ENCODE data around the gene TMEM30A. TPM values are rescaled to one million over a fixed set of nuclear protein-coding genes. Genes with fewer than 3 reads are reported as not detected.
A peak's percentile ranks its signal among the peaks of the same experiment; 100 is the strongest.

The TMEM30A gene
- 112 and 127 TPM in 2 replicates for total RNA-seq
- long read RNA-seq, full-length matches to known transcripts, result 348 of 428 reads
- long read RNA-seq, partial matches to known transcripts, result 45 of 428 reads
- long read RNA-seq, other reads (novel, unspliced or antisense), result 35 of 428 reads

DNA sequence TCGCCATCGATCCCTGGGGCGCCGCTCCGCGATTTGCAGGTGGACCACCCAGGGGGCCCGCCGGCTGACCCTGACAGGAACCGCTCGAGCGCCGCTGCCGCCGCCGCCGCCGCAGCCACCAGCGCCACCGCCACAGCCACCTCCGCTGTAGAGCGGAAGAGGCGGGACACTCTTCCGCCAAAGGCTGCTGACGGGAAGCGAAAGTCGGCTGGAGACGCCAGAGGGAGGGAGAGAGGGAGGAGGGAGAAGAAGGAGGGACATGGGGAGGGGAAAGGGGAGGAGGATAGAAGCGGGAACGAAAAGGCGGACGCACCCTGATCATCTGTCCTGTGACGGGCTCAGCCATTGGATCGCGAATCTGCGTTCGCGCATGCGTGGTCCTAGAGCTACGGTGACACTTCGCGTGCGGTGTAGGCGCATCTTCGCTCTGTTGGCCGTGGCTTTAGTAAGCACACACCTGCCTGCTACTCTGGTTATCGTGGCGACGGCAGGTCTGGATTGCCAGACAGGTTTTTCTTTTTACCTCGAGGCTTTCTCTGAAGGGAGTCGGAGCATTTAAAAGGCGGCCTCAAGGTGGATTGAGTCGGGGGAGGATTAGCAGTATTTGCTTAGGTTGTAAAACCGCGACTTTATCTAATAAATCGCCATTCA is at the start of gene TMEM30A:
Gene TMEM30A, minus strand, starts transcription at position 161 of the 651 bp plus-strand sequence. Its CDS starts 154 bp downstream, at position 7.
- Mint-ChIP-seq H3K36me3 (ENCODE audit: unreplicated experiment) (no peaks in the 10 kb centered on the region), H3K9me3 (ENCODE audit: unreplicated experiment) (no peaks in the 10 kb centered on the region), H3K27me3 (ENCODE audit: unreplicated experiment) (no peaks in the 10 kb centered on the region), H3K4me1 (ENCODE audit: unreplicated experiment) (peaks cover 26% of the 10 kb centered on the region), H3K4me3 (ENCODE audit: unreplicated experiment) (no peak within 1 kb of the TSS), H3K27ac (ENCODE audit: unreplicated experiment) (no peak within 1 kb of the TSS)
- TF ChIP-seq, protein P1, sequence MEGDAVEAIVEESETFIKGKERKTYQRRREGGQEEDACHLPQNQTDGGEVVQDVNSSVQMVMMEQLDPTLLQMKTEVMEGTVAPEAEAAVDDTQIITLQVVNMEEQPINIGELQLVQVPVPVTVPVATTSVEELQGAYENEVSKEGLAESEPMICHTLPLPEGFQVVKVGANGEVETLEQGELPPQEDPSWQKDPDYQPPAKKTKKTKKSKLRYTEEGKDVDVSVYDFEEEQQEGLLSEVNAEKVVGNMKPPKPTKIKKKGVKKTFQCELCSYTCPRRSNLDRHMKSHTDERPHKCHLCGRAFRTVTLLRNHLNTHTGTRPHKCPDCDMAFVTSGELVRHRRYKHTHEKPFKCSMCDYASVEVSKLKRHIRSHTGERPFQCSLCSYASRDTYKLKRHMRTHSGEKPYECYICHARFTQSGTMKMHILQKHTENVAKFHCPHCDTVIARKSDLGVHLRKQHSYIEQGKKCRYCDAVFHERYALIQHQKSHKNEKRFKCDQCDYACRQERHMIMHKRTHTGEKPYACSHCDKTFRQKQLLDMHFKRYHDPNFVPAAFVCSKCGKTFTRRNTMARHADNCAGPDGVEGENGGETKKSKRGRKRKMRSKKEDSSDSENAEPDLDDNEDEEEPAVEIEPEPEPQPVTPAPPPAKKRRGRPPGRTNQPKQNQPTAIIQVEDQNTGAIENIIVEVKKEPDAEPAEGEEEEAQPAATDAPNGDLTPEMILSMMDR (IDR thresholded peaks at IDR 0.05), result no peak
- peak; percentile 99 for DNase-seq (ENCODE audit: extremely low spot score, unreplicated experiment)

DNA sequence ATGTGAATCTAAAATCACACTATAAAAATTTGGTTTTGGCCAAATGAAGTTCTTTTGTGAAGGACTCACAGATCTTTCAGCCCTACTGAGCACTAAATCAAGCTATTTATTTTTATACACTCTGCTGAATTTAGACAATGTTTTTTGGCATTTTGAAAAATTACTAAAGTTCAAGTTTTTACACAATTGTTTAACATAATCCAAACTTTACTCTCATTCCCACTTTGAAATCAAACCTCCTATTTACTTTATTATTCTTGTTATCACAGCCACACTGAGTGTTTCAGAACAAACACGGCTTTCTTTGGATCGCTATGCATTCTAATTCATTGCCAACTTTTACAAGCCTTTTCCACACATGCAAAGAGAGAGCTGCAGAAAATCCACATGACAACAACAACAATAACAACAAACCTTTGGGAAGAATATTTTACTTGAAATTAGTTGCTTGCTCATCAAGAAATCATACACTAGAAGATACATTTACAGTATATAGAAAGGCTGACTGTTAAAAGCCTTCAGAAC is 49.1 kb upstream of the TMEM30A start:
- Mint-ChIP-seq H3K27me3 (ENCODE audit: unreplicated experiment) (peaks cover 8% of the 10 kb centered on the region), H3K27ac (ENCODE audit: unreplicated experiment) (no peak overlapping the region), H3K9me3 (ENCODE audit: unreplicated experiment) (peaks cover 5% of the 10 kb centered on the region), H3K4me1 (ENCODE audit: unreplicated experiment) (no peaks in the 10 kb centered on the region), H3K4me3 (ENCODE audit: unreplicated experiment) (no peak overlapping the region), H3K36me3 (ENCODE audit: unreplicated experiment) (no peaks in the 10 kb centered on the region)
- TF ChIP-seq, protein P1 (IDR thresholded peaks at IDR 0.05), result no peak
- DNase-seq (ENCODE audit: extremely low spot score, unreplicated experiment), result no peak

DNA sequence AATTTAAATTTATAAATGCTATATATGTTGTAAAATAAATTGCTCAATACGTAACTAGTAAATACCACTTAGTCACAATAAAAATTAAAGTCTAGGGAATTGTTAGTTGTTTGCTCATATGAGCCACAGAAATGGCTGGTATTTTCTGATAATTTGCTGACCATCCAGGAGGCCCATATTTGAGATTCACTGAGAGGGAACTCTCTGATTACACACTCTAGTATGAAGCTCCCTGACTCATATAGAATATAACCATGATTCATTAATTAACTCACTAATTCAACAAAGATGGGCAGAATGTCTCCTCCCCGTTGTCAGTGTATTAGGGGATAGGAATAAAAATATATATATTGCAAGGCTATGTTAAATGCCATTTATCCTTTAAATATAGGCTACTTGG is 46.6 kb upstream of the TMEM30A start:
- Mint-ChIP-seq H3K27ac (ENCODE audit: unreplicated experiment) (no peak overlapping the region), H3K36me3 (ENCODE audit: unreplicated experiment) (no peaks in the 10 kb centered on the region), H3K4me1 (ENCODE audit: unreplicated experiment) (no peaks in the 10 kb centered on the region), H3K27me3 (ENCODE audit: unreplicated experiment) (peaks cover 12% of the 10 kb centered on the region), H3K9me3 (ENCODE audit: unreplicated experiment) (no peaks in the 10 kb centered on the region), H3K4me3 (ENCODE audit: unreplicated experiment) (no peak overlapping the region)
- no peak for DNase-seq (ENCODE audit: extremely low spot score, unreplicated experiment)
- TF ChIP-seq, protein P1 (IDR thresholded peaks at IDR 0.05), result no peak

GRCh38 chr6:75329703-75330102 is 45.1 kb upstream of the TMEM30A start:
- Mint-ChIP-seq H3K4me1 (ENCODE audit: unreplicated experiment) (no peaks in the 10 kb centered on the region), H3K36me3 (ENCODE audit: unreplicated experiment) (no peaks in the 10 kb centered on the region), H3K9me3 (ENCODE audit: unreplicated experiment) (peaks cover 4% of the 10 kb centered on the region), H3K27me3 (ENCODE audit: unreplicated experiment) (peaks cover 16% of the 10 kb centered on the region), H3K27ac (ENCODE audit: unreplicated experiment) (no peak overlapping the region), H3K4me3 (ENCODE audit: unreplicated experiment) (no peak overlapping the region)
- DNase-seq (ENCODE audit: extremely low spot score, unreplicated experiment), result no peak
- TF ChIP-seq, protein P1 (IDR thresholded peaks at IDR 0.05), result no peak

GRCh38 chr6:75327807-75328206 is 43.2 kb upstream of the TMEM30A start:
- Mint-ChIP-seq H3K27me3 (ENCODE audit: unreplicated experiment) (peaks cover 10% of the 10 kb centered on the region), H3K9me3 (ENCODE audit: unreplicated experiment) (peaks cover 4% of the 10 kb centered on the region), H3K4me1 (ENCODE audit: unreplicated experiment) (no peaks in the 10 kb centered on the region), H3K27ac (ENCODE audit: unreplicated experiment) (no peak overlapping the region), H3K36me3 (ENCODE audit: unreplicated experiment) (no peaks in the 10 kb centered on the region), H3K4me3 (ENCODE audit: unreplicated experiment) (no peak overlapping the region)
- no peak for DNase-seq (ENCODE audit: extremely low spot score, unreplicated experiment)
- TF ChIP-seq, protein P1 (IDR thresholded peaks at IDR 0.05), result no peak

Measured in osteocyte (in vitro differentiated cells).